Testis (tissue), 2 donors: ENCODE results near the gene MRPL44.

Source experiments
- CTCF ChIP-seq, 3 experiments: fragments of 450-650 bp in 2 of 3; fragments of 200-600 bp in 1 of 3; sonication (generic) in 1 of 3; IDR thresholded peaks; one replicate each; pipeline ENCODE4 v1.5.1; 2016 to 2019; ENCODE audit warnings: antibody characterized with exemption in 3 of 3, mild to moderate bottlenecking in 2 of 3, moderate library complexity in 1 of 3
- POLR2A ChIP-seq: fragments of 450-650 bp; IDR thresholded peaks from one replicate; pipeline ENCODE4 v1.6.1; 2017; ENCODE audit warnings: antibody characterized with exemption, mild to moderate bottlenecking, moderate library complexity

GRCh38 chr2:224004105-224004695 lies 46.9 kb downstream of the MRPL44 start:
- TF ChIP-seq CTCF (IDR thresholded peaks at IDR 0.05) (no peak), POLR2A (no peak)
